MM.1S (cell line): ENCODE data around the gene SLC16A1.

Experiments used
- CTCF ChIP-seq: fragments of 300-600 bp; sonication (generic); IDR thresholded peaks from 2 replicates; pipeline ENCODE4 v1.5.1; 2016; ENCODE audit warnings: antibody characterized with exemption, low read length, mixed read lengths
- EZH2 ChIP-seq: fragments of 300-600 bp; sonication (generic); optimal IDR thresholded peaks from 2 replicates; pipeline ENCODE3; 2017; ENCODE audit warnings: low read depth, mild to moderate bottlenecking, antibody characterized with exemption, low read length, mixed read lengths

- TF ChIP-seq CTCF = no peak
- TF ChIP-seq EZH2 = no peak
Measured at GRCh38 chr1:112927462-112927990, 28.5 kb downstream of the SLC16A1 start.
